Calu3 (cell line): ENCODE data around the gene DAPK2. TPM values are rescaled to one million over a fixed set of nuclear protein-coding genes. Genes with fewer than 3 reads are reported as not detected.

Source experiments
- BruUV-seq: library from RNA; stranded (reverse); fragments of 400-500 nt; replicated peaks from 2 replicates; lab custom pipeline; 2021; lab: Mats Ljungman, UMichigan
- CTCF ChIA-PET: fragments of 300-600 bp; sonication (Branson Sonifier 250); formaldehyde crosslinking; loops from one replicate; lab custom pipeline; 2022; ENCODE audit warnings: antibody characterized with exemption; lab: Charles Lee
- DNase-seq: peaks from one replicate; pipeline ENCODE4 v3.0.0; 2022
- H3K27ac Mint-ChIP-seq: one replicate; pipeline ENCODE4 v1.8.0; 2022; ENCODE audit warnings: mixed read lengths; ENCODE audit not compliant: unreplicated experiment
- H3K27me3 Mint-ChIP-seq: one replicate; pipeline ENCODE4 v1.8.0; 2022; ENCODE audit warnings: mixed read lengths; ENCODE audit not compliant: unreplicated experiment
- H3K36me3 Mint-ChIP-seq: one replicate; pipeline ENCODE4 v1.8.0; 2022; ENCODE audit warnings: mild to moderate bottlenecking, moderate library complexity, mixed read lengths; ENCODE audit not compliant: insufficient read depth, unreplicated experiment
- H3K4me1 Mint-ChIP-seq: one replicate; pipeline ENCODE4 v1.8.0; 2022; ENCODE audit warnings: mild to moderate bottlenecking, low read depth, mixed read lengths; ENCODE audit not compliant: unreplicated experiment
- H3K4me3 Mint-ChIP-seq: one replicate; pipeline ENCODE4 v1.8.0; 2022; ENCODE audit warnings: mild to moderate bottlenecking, low read depth, moderate library complexity, mixed read lengths; ENCODE audit not compliant: unreplicated experiment
- H3K9me3 Mint-ChIP-seq: one replicate; pipeline ENCODE4 v1.8.0; 2022; ENCODE audit warnings: low read depth, mixed read lengths; ENCODE audit not compliant: unreplicated experiment
- intact Hi-C: fragments of 100-400 bp; cut with micrococcal nuclease; formaldehyde crosslinking; loops from one replicate; pipeline ENCODE4 v1.10.0; 2022; ENCODE audit not compliant: unreplicated experiment
- total RNA-seq: library from RNA; stranded (reverse); gene quantifications from 2 replicates; pipeline ENCODE4 v1.2.3, GENCODE V29; 2022
- TF ChIP-seq, protein P1 (sequence below): fragments of 200-600 bp; IDR thresholded peaks from one replicate; pipeline ENCODE4 v1.8.0; 2022; ENCODE audit warnings: antibody characterized with exemption; ENCODE audit not compliant: unreplicated experiment

DAPK2 gene
- total RNA-seq, 1 experiment from 2014 or later = 1.1 TPM

DNA sequence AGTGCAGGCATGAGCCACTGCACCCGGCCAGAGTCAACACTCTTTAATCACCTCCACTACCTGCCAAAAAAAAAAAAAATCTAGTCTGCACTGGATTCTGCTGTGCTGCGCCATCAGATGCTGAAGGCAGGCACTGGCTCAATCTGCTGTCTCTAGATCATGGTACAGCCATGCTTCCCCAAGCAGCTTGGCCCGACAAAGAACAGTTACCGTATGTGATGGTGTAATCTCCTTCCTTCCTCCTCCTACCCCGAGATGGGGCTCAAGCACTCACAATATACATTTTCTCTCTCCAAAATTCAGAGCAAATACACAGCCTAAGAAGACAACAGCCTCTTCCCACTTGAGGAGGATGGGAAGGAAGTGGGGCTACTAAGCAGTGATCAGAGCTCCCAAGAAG, 45.1 kb downstream of the DAPK2 start:
- Mint-ChIP-seq H3K27ac (no peak overlapping the region), H3K4me1 (peaks cover 25% of the 10 kb centered on the region), H3K4me3 (no peak overlapping the region), H3K9me3 (no peaks in the 10 kb centered on the region), H3K27me3 (peaks cover 48% of the 10 kb centered on the region), H3K36me3 (no peaks in the 10 kb centered on the region)
- CTCF ChIA-PET = no interaction called here
- intact Hi-C loops = no loop called here
- BruUV-seq = no TSS peak
- DNase-seq = no peak
- TF ChIP-seq, protein P1, sequence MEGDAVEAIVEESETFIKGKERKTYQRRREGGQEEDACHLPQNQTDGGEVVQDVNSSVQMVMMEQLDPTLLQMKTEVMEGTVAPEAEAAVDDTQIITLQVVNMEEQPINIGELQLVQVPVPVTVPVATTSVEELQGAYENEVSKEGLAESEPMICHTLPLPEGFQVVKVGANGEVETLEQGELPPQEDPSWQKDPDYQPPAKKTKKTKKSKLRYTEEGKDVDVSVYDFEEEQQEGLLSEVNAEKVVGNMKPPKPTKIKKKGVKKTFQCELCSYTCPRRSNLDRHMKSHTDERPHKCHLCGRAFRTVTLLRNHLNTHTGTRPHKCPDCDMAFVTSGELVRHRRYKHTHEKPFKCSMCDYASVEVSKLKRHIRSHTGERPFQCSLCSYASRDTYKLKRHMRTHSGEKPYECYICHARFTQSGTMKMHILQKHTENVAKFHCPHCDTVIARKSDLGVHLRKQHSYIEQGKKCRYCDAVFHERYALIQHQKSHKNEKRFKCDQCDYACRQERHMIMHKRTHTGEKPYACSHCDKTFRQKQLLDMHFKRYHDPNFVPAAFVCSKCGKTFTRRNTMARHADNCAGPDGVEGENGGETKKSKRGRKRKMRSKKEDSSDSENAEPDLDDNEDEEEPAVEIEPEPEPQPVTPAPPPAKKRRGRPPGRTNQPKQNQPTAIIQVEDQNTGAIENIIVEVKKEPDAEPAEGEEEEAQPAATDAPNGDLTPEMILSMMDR = no peak

DNA sequence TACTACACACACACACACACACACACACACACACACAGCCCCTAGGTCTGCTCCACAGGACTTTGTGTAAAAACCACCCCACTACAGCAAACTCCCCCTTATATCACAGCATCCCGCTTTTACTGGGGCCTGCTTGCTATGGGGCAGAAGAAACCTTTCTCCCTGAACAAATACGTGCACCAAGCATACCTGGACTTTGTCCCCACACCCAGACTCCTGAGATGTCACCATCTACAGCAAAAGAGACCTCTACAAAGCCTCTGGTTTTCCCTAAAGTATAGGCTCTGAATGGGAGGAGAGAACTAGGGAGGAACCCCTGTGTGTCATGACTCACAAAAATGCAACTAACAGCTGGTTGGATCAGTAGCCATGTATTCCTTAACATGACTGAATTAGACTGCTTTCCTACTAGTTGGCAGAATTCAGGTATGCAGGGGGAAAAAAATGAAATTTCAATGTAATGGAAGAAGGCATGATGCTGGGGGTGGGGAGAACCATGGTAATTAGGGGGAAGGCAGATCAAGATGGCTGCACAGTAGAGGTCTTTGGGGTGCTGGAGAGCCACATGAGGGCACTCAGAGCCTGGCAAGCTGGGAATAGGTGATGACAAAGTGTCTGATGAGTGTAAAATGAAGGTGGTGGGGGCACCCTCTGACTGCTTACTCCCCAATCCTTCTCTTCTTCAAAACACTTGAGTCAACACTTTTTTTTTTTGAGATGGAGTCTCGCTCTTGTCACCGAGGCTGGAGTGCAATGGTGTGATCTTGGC, 45.9 kb downstream of the DAPK2 start:
- H3K36me3 Mint-ChIP-seq = no peaks in the 10 kb centered on the region
- TF ChIP-seq, protein P1 = no peak
- CTCF ChIA-PET = no interaction called here
- no peak overlapping the region for H3K4me3 Mint-ChIP-seq
- H3K9me3 Mint-ChIP-seq = no peaks in the 10 kb centered on the region
- BruUV-seq = no TSS peak
- intact Hi-C loops = no loop called here
- H3K27ac Mint-ChIP-seq = no peak overlapping the region
- H3K4me1 Mint-ChIP-seq = peaks cover 23% of the 10 kb centered on the region
- H3K27me3 Mint-ChIP-seq = peaks cover 55% of the 10 kb centered on the region
- DNase-seq = no peak

DNA sequence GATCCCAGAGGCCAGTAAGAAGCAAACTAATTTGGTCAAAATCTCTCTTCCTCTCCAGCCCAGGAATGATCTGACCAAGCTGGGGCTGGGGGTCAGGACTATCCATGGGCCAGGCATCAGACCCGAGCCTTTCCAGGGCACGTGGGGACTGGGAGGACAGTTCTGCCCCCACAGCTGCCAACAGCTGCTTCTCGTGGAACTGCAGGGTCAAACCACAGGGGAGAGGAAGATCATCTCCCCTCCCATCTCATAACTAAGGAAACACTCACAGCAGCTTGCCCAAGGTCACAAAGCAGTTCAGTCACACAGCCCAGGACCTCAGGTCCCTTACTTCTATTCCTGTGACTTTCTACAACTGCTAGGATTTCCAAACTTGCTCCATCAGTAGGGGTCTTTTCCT, 47.1 kb downstream of the DAPK2 start:
- no peaks in the 10 kb centered on the region for H3K9me3 Mint-ChIP-seq
- H3K27ac Mint-ChIP-seq = no peak overlapping the region
- H3K27me3 Mint-ChIP-seq = peaks cover 55% of the 10 kb centered on the region
- CTCF ChIA-PET = interaction anchor here (1.2 kb wide), 1 partner anchor 12 kb away, joined by 3 read pairs; no protein-coding TSS in a partner anchor
- no peak for DNase-seq
- intact Hi-C loops = no loop called here
- BruUV-seq = no TSS peak
- TF ChIP-seq, protein P1 = no peak
- H3K4me1 Mint-ChIP-seq = peaks cover 14% of the 10 kb centered on the region
- no peak overlapping the region for H3K4me3 Mint-ChIP-seq
- no peaks in the 10 kb centered on the region for H3K36me3 Mint-ChIP-seq

DNA sequence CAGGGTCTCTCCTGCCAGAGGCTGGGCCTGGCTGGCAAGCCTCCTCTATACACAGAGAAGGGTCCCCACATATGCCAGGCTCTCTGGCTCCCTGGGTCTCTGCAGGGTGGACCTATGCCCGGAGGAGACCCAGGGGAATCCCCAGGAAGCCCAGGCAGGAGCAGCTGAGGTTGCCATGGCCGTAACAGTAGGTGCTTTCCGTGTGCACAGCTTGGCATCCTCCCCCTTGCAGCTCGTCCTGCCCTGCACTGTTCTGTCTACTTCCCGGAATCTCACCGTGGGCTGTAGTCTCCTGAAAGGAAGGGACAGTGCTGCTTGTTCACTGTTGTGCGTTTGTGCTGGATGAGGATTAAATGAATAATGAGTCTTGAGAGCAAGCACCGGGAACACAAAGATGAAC, 47.8 kb downstream of the DAPK2 start:
- H3K9me3 Mint-ChIP-seq = no peaks in the 10 kb centered on the region
- H3K36me3 Mint-ChIP-seq = no peaks in the 10 kb centered on the region
- CTCF ChIA-PET = interaction anchor here (1.2 kb wide), 1 partner anchor 11 kb away, joined by 3 read pairs; no protein-coding TSS in a partner anchor
- TF ChIP-seq, protein P1 = no peak
- intact Hi-C loops = no loop called here
- no peak overlapping the region for H3K4me3 Mint-ChIP-seq
- no TSS peak for BruUV-seq
- H3K4me1 Mint-ChIP-seq = peaks cover 14% of the 10 kb centered on the region
- DNase-seq = no peak
- peaks cover 61% of the 10 kb centered on the region for H3K27me3 Mint-ChIP-seq
- no peak overlapping the region for H3K27ac Mint-ChIP-seq
